BLaER1 (cell line): ENCODE results near the gene VSIR.

Source experiments
- H3K27ac ChIP-seq: shearing (Covaris generic); formaldehyde crosslinking; 2 replicates; pipeline ENCODE4 v1.8.1; 2022
- H3K27me3 ChIP-seq: shearing (Covaris generic); formaldehyde crosslinking; 2 replicates; pipeline ENCODE4 v1.8.1; 2022
- H3K36me3 ChIP-seq: shearing (Covaris generic); formaldehyde crosslinking; 2 replicates; pipeline ENCODE4 v1.8.1; 2022
- H3K4me1 ChIP-seq: shearing (Covaris generic); formaldehyde crosslinking; 2 replicates; pipeline ENCODE4 v1.8.1; 2022
- H3K4me2 ChIP-seq: shearing (Covaris generic); formaldehyde crosslinking; 2 replicates; pipeline ENCODE4 v1.8.1; 2022
- H3K4me3 ChIP-seq: shearing (Covaris generic); formaldehyde crosslinking; 2 replicates; pipeline ENCODE4 v1.8.1; 2022
- H3K9ac ChIP-seq: shearing (Covaris generic); formaldehyde crosslinking; 2 replicates; pipeline ENCODE4 v1.8.1; 2022
- H3K9me3 ChIP-seq: shearing (Covaris generic); formaldehyde crosslinking; 2 replicates; pipeline ENCODE4 v1.8.1; 2022
- H4K20me1 ChIP-seq: shearing (Covaris generic); formaldehyde crosslinking; 2 replicates; pipeline ENCODE4 v1.8.1; 2022
- Cebpa-rat ChIP-seq: shearing (Covaris generic); IDR thresholded peaks from 2 replicates; pipeline ENCODE4 v1.8.1; 2022

The VSIR gene

DNA sequence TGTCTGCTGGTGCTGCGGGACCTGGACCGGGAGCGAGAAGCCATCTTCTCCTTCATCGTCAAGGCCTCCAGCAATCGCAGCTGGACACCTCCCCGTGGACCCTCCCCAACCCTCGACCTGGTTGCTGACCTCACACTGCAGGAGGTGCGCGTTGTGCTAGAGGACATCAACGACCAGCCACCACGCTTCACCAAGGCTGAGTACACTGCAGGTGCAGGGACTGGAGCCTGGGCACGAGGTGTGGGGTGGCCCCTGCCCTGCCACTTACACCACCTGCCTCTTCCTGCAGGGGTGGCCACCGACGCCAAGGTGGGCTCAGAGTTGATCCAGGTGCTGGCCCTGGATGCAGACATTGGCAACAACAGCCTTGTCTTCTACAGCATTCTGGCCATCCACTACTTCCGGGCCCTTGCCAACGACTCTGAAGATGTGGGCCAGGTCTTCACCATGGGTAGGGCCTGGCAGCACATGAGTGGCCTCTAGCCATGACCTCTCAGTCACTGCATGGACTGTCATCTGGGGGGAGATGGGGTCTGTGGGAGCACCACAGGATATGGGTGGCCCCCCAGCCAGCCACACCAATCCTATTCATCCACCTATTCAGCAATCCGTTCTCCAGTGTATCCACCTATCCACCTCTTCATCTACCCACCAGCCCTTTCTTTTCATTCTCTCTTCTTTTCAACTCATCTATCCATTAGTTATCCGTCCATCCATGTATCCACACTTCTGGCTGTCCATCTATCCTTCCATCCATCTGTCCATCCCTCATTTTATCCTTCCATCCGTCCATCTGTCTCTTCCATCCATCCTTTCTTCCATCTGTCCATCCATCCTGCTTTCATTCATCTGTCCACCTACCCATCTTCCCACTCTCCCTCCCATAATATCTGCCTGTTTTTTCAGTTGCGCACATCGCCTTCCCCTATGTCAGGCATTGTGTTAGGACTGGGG lies 34.5 kb upstream of the VSIR start:
- Histone ChIP-seq H3K9me3 (no peaks in the 10 kb centered on the region), H3K36me3 (no peaks in the 10 kb centered on the region), H3K9ac (no peak overlapping the region), H3K4me2 (no peak overlapping the region), H3K27ac (no peak overlapping the region), H3K4me1 (peaks cover 8% of the 10 kb centered on the region), H3K27me3 (no peaks in the 10 kb centered on the region), H3K4me3 (no peak overlapping the region), H4K20me1 (no peaks in the 10 kb centered on the region)
- TF ChIP-seq Cebpa-rat, result no peak

- Histone ChIP-seq H3K36me3 (no peaks in the 10 kb centered on the region), H3K4me1 (peaks cover under 1% of the 10 kb centered on the region; the same call in 1 of the 2 replicates), H3K4me2 (no peak overlapping the region), H3K27me3 (no peaks in the 10 kb centered on the region), H3K4me3 (no peak overlapping the region), H3K27ac (no peak overlapping the region), H3K9me3 (no peaks in the 10 kb centered on the region), H3K9ac (no peak overlapping the region), H4K20me1 (no peaks in the 10 kb centered on the region)
- TF ChIP-seq Cebpa-rat, result no peak
These were observed 33.6 kb upstream of the VSIR start for GRCh38 chr10:71806704-71807556.

- Histone ChIP-seq H3K4me1 (no peaks in the 10 kb centered on the region), H3K27me3 (no peaks in the 10 kb centered on the region), H3K9ac (no peak overlapping the region), H3K4me2 (no peak overlapping the region), H3K27ac (no peak overlapping the region), H3K4me3 (no peak overlapping the region), H3K9me3 (no peaks in the 10 kb centered on the region), H4K20me1 (no peaks in the 10 kb centered on the region), H3K36me3 (no peaks in the 10 kb centered on the region)
- TF ChIP-seq Cebpa-rat, result no peak
These were observed 32.7 kb upstream of the VSIR start for GRCh38 chr10:71805776-71806703.

DNA sequence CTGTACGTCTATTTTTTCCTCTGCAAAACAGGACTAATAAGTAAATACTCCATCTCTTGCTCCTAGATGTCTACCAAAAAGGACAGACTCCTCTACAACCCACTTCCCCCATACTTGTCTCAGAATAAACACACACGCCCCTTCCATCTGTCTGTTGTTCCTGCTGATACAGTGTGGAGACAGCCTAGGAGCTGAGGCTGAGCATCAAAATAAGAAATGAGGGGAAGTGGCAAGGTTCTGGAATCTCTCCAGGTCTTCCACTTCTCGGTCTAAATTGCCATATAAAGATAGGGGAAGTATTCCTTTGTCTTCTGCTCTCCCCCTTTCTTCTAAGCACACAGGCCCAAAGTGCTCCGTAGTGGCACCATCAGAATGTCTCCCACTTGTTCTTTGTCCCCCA lies 30.8 kb upstream of the VSIR start:
- Histone ChIP-seq H3K9ac (no peak overlapping the region), H3K27me3 (no peaks in the 10 kb centered on the region), H4K20me1 (no peaks in the 10 kb centered on the region), H3K9me3 (no peaks in the 10 kb centered on the region), H3K4me1 (no peaks in the 10 kb centered on the region), H3K4me3 (no peak overlapping the region), H3K4me2 (no peak overlapping the region; the same call in 1 of the 2 replicates), H3K27ac (no peak overlapping the region), H3K36me3 (no peaks in the 10 kb centered on the region)
- TF ChIP-seq Cebpa-rat, result no peak

GRCh38 chr10:71802715-71803488 lies 29.6 kb upstream of the VSIR start:
- Histone ChIP-seq H3K27ac (no peak overlapping the region), H3K9ac (no peak overlapping the region), H3K27me3 (no peaks in the 10 kb centered on the region), H4K20me1 (no peaks in the 10 kb centered on the region), H3K36me3 (no peaks in the 10 kb centered on the region), H3K4me1 (no peaks in the 10 kb centered on the region), H3K9me3 (no peaks in the 10 kb centered on the region), H3K4me3 (no peak overlapping the region), H3K4me2 (no peak overlapping the region)
- no peak for TF ChIP-seq Cebpa-rat

DNA sequence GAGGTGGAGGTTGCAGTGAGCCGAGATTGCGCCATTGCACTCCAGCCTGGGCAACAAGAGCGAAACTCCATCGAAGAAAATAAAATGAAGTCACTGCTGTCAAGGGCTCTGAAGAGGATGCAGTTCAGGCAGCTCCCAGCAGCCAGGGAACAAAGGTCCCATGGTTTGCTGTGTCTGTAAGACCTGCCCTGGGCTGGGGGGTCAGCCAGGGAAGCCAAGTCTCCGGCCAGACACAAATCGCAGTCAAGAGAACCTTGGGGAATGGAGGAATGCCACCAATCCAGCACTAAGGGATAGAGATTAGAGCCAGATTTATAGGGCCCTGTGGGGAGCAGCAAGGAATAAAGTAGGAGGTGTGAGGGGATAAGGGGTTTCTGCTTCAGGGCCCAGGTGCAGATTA lies 28.9 kb upstream of the VSIR start:
- H3K4me3 ChIP-seq, result no peak overlapping the region
- H3K27me3 ChIP-seq, result no peaks in the 10 kb centered on the region; the same call in 1 of the 2 replicates
- TF ChIP-seq Cebpa-rat, result no peak
- H3K36me3 ChIP-seq, result no peaks in the 10 kb centered on the region
- H4K20me1 ChIP-seq, result no peaks in the 10 kb centered on the region; the same call in 1 of the 2 replicates
- no peak overlapping the region for H3K4me2 ChIP-seq
- H3K4me1 ChIP-seq, result no peaks in the 10 kb centered on the region
- no peaks in the 10 kb centered on the region for H3K9me3 ChIP-seq
- no peak overlapping the region for H3K9ac ChIP-seq
- H3K27ac ChIP-seq, result no peak overlapping the region

- no peak overlapping the region for H3K27ac ChIP-seq
- H3K9me3 ChIP-seq, result no peaks in the 10 kb centered on the region
- no peaks in the 10 kb centered on the region; the same call in 1 of the 2 replicates for H4K20me1 ChIP-seq
- H3K4me3 ChIP-seq, result no peak overlapping the region
- no peaks in the 10 kb centered on the region; the same call in 1 of the 2 replicates for H3K27me3 ChIP-seq
- no peaks in the 10 kb centered on the region for H3K4me1 ChIP-seq
- H3K4me2 ChIP-seq, result no peak overlapping the region
- H3K36me3 ChIP-seq, result no peaks in the 10 kb centered on the region
- no peak for TF ChIP-seq Cebpa-rat
- no peak overlapping the region for H3K9ac ChIP-seq
These were observed 28.0 kb upstream of the VSIR start for GRCh38 chr10:71801361-71801760.

- Histone ChIP-seq H3K9me3 (no peaks in the 10 kb centered on the region), H3K27ac (no peak overlapping the region), H3K36me3 (no peaks in the 10 kb centered on the region), H3K4me3 (no peak overlapping the region), H4K20me1 (no peaks in the 10 kb centered on the region; the same call in 1 of the 2 replicates), H3K27me3 (no peaks in the 10 kb centered on the region; the same call in 1 of the 2 replicates), H3K4me1 (no peaks in the 10 kb centered on the region), H3K9ac (no peak overlapping the region), H3K4me2 (no peak overlapping the region)
- no peak for TF ChIP-seq Cebpa-rat
These were observed 26.5 kb upstream of the VSIR start for GRCh38 chr10:71799608-71800453.
